ENCODE data around the gene CAMTA1. TPM values are rescaled to one million over a fixed set of nuclear protein-coding genes. Genes with fewer than 3 reads are reported as not detected.

Gene CAMTA1
- total RNA-seq, 1 experiment from 2014 or later: 69.5 TPM

- Histone ChIP-seq H2AFZ (ENCODE audit: low read depth, low read length, poor library complexity, severe bottlenecking) (no peak overlapping the region), H3K27me3 (ENCODE audit: insufficient read depth, low read length) (no peaks in the 10 kb centered on the region), H3K9me3 (ENCODE audit: control insufficient read depth in 1 of 2, insufficient read depth in 1 of 2, low read depth in 1 of 2, low read length in 2 of 2) (no peaks in the 10 kb centered on the region), H3K36me3 (ENCODE audit: control insufficient read depth in 1 of 2, insufficient read depth in 2 of 2, low read length in 2 of 2) (no peaks in the 10 kb centered on the region), H3K4me2 (ENCODE audit: low read length) (no peak overlapping the region), H3K4me1 (ENCODE audit: control insufficient read depth in 1 of 2, insufficient read depth in 2 of 2, low read length in 2 of 2) (peaks cover 0 to 8% of the 10 kb centered on the region in 2 experiments; a peak in 2 of 4 replicates), H4K20me1 (ENCODE audit: insufficient read depth) (no peaks in the 10 kb centered on the region), H3K79me2 (ENCODE audit: insufficient read depth, low read length) (no peaks in the 10 kb centered on the region), H3K9me2 (ENCODE audit: insufficient read depth) (no peaks in the 10 kb centered on the region), H3K9ac (ENCODE audit: low read length) (no peak overlapping the region), H3K4me3 (replicated peaks in 1 of 2; ENCODE audit: low read depth in 1 of 2, low read length in 2 of 2) (no peak overlapping the region), H3K27ac (ENCODE audit: low read depth, low read length) (no peak overlapping the region)
- no peak for ATAC-seq
- intact Hi-C loops (cut with micrococcal nuclease): no loop called here
- RAD21 ChIA-PET (ENCODE audit: low non-redundant PET in 1 of 2, low total read pairs in 2 of 2, uncharacterized antibody in 2 of 2, unreplicated experiment in 2 of 2): no interaction called here
- no TSS peak for BruUV-seq (replicated peaks)
- POLR2A ChIA-PET: no interaction called here
- no peak for DNase-seq (ENCODE audit: low read depth, low spot score)
- CTCF ChIA-PET: interaction anchor here (0.8 to 1.5 kb wide), 5 partner anchors 9 to 32 kb away, joined by 3 to 4 read pairs (median 4); no protein-coding TSS in a partner anchor
- TF ChIP-seq TCF7L2 (IDR thresholded peaks at IDR 0.05; ENCODE audit: borderline replicate concordance, extremely low read depth, insufficient read depth, insufficient read length) (no peak), EZH2 (IDR thresholded peaks at IDR 0.05) (no peak), SRF (IDR thresholded peaks at IDR 0.05; ENCODE audit: low read depth) (no peak), RAD21 (IDR thresholded peaks at IDR 0.05; ENCODE audit: low read depth) (no peak), SIN3A (IDR thresholded peaks at IDR 0.05; ENCODE audit: low read depth) (no peak), CTCF (IDR thresholded peaks at IDR 0.05 in 2 of 3, conservative IDR thresholded peaks at IDR 0.05 in 1 of 3; ENCODE audit: borderline replicate concordance in 1 of 3, insufficient read depth in 1 of 3, low read depth in 2 of 3, low read length in 2 of 3) (no peak), POLR2AphosphoS5 (IDR thresholded peaks at IDR 0.05; ENCODE audit: low read depth, low read length) (no peak), ATF3 (IDR thresholded peaks at IDR 0.05) (no peak), EGR1 (IDR thresholded peaks at IDR 0.05; ENCODE audit: low read depth) (no peak), SP1 (IDR thresholded peaks at IDR 0.05; ENCODE audit: low read depth) (no peak), CBX3 (IDR thresholded peaks at IDR 0.05; ENCODE audit: low read depth) (no peak), ELF1 (IDR thresholded peaks at IDR 0.05; ENCODE audit: borderline replicate concordance, low read depth) (no peak), ZNF274 (IDR thresholded peaks at IDR 0.05; ENCODE audit: low read depth, low read length) (no peak), YY1 (IDR thresholded peaks at IDR 0.05; ENCODE audit: extremely low read depth, insufficient replicate concordance, low read depth, low read length) (no peak), CEBPB (IDR thresholded peaks at IDR 0.05; ENCODE audit: low read depth) (no peak), JUND (IDR thresholded peaks at IDR 0.05) (no peak), POLR2A (IDR thresholded peaks at IDR 0.05; ENCODE audit: borderline replicate concordance, extremely low read depth, insufficient read depth, insufficient read length) (no peak), ZFX (IDR thresholded peaks at IDR 0.05) (no peak)
- TF ChIP-seq, protein P1, sequence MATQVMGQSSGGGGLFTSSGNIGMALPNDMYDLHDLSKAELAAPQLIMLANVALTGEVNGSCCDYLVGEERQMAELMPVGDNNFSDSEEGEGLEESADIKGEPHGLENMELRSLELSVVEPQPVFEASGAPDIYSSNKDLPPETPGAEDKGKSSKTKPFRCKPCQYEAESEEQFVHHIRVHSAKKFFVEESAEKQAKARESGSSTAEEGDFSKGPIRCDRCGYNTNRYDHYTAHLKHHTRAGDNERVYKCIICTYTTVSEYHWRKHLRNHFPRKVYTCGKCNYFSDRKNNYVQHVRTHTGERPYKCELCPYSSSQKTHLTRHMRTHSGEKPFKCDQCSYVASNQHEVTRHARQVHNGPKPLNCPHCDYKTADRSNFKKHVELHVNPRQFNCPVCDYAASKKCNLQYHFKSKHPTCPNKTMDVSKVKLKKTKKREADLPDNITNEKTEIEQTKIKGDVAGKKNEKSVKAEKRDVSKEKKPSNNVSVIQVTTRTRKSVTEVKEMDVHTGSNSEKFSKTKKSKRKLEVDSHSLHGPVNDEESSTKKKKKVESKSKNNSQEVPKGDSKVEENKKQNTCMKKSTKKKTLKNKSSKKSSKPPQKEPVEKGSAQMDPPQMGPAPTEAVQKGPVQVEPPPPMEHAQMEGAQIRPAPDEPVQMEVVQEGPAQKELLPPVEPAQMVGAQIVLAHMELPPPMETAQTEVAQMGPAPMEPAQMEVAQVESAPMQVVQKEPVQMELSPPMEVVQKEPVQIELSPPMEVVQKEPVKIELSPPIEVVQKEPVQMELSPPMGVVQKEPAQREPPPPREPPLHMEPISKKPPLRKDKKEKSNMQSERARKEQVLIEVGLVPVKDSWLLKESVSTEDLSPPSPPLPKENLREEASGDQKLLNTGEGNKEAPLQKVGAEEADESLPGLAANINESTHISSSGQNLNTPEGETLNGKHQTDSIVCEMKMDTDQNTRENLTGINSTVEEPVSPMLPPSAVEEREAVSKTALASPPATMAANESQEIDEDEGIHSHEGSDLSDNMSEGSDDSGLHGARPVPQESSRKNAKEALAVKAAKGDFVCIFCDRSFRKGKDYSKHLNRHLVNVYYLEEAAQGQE (IDR thresholded peaks at IDR 0.05; ENCODE audit: low read depth): no peak
These were observed 776.9 kb downstream of the CAMTA1 start for GRCh38 chr1:7561936-7562728.

Data from HCT116 (cell line).